Measurements from ENCODE around the gene ADCY6.

GRCh38 chr12:48782457-48783395 lies 6.2 kb downstream of the ADCY6 start:
- TF ChIP-seq POLR2AphosphoS5 (IDR thresholded peaks at IDR 0.05; ENCODE audit: borderline replicate concordance, low read depth, low read length): no peak
- TF ChIP-seq EZH2 (IDR thresholded peaks at IDR 0.05): no peak
